MM.1S (cell line): ENCODE results near the gene BTBD6.

Experiments used
- EZH2 ChIP-seq: fragments of 300-600 bp; sonication (generic); optimal IDR thresholded peaks from 2 replicates; pipeline ENCODE3; 2017; ENCODE audit warnings: low read depth, mild to moderate bottlenecking, antibody characterized with exemption, low read length, mixed read lengths
- TF ChIP-seq, protein P1 (sequence below): fragments of 300-600 bp; sonication (generic); IDR thresholded peaks from 2 replicates; pipeline ENCODE4 v1.5.1; 2016; ENCODE audit warnings: antibody characterized with exemption, low read length, mixed read lengths

DNA sequence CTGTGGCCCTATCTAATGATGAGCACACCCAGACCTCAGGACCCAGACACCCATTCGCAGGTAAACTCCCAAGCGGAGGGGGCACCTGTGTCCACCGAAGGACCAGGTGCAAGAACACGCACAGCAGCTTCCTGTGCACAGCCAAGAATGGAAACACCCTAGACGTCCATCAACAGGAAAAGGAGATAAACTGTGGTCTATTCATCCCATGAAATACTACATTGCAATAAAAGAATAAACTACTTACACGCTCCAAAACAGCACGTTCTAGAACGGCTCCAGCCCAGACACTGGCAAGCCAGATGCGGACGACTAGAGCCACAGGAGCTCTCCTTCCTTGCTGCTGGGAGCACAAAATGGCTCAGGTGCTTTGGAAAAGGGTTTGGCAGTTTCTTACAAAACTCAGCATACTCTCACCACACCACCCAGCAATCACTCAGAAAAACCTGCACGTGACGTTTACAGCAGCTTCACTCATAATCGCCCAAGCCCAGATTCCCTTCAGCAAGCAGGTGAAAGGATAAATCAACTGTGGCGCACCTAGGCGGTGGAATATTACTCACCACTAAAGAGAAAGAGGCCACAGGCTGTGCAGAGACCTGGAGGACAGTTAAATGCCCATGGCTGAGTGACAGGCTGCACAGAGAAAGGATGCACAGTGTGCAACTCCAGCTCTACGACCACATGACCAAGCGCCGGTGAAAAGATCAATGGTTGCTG lies 31.5 kb downstream of the BTBD6 start:
- TF ChIP-seq, protein P1, sequence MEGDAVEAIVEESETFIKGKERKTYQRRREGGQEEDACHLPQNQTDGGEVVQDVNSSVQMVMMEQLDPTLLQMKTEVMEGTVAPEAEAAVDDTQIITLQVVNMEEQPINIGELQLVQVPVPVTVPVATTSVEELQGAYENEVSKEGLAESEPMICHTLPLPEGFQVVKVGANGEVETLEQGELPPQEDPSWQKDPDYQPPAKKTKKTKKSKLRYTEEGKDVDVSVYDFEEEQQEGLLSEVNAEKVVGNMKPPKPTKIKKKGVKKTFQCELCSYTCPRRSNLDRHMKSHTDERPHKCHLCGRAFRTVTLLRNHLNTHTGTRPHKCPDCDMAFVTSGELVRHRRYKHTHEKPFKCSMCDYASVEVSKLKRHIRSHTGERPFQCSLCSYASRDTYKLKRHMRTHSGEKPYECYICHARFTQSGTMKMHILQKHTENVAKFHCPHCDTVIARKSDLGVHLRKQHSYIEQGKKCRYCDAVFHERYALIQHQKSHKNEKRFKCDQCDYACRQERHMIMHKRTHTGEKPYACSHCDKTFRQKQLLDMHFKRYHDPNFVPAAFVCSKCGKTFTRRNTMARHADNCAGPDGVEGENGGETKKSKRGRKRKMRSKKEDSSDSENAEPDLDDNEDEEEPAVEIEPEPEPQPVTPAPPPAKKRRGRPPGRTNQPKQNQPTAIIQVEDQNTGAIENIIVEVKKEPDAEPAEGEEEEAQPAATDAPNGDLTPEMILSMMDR: no peak
- no peak for TF ChIP-seq EZH2
